GM19455 (cell line): ENCODE measurements around the gene ACVR1C.

Experiments used
- ATAC-seq: cut with Tn5 transposase; IDR thresholded peaks from one replicate; pipeline ENCODE4 v1.9.1; 2021; ENCODE audit not compliant: unreplicated experiment

Gene ACVR1C

DNA sequence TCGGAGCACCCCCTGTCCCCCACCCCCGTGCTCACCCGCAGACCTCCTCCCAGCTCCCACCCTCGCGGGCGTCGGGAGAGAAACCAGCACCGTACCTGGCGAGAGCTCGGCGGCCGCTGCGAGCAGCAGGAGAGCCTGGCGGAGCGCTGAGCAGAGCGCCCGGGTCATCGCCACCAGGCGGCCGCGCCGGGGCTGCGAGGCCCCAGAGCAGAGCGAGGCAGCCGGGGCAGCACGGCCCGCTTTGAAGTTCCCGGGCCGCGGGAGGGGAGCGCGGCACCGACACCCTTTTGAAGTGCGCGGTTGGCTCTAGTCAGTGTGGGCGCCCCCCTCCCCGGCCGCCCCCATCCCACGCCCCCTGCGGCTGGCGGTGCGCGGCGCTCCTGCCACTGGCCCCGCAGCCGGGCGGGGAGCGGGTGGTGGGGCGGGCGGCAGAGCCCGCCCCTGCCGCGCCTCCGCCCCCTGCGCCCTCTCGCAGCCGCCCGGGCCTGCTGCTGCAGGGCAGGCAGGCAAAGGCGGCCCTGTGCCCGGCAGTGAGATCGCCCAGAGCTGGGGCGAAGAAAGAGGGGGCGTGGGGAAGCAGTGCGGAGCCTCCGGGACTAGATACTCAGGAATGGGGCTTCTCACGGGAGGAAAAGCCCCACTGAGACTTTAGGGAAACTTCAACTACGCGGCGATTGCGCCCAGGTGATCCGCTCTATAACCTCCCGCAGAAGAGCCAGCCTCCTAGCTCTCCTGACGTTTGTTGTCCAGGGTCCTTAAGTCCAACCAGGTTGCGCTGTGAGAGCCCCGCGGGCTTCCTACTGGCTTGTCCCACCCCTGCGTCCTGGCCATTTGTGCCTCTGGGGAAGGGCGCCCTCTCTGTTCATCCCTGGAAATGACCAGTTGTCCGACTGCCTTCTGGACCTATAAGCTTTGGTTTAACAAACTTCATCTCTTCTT, at the start of gene ACVR1C:
Gene ACVR1C (minus strand): TSS at position 388 of the 939 bp plus-strand sequence. CDS start 220 bp downstream, at position 168.
- peak; percentile 88 for ATAC-seq

DNA sequence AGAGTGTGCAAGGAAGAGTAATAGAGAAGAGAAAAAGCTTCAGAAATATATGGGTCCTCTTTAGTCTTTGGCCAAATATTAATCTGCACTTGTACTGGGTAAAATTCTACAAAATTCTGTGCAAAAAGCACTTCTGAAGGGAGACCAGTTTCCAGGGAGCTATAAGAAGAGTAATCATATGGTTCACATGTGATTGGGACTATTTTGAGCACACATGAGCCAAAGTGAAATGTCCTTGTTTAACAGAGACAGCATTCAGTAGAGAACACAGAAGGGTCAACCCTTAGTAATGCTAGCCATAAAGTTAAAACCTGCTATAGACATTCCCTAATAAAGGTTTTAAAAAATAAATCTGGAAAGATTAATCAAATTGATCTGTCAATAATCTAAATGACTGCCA, 49.3 kb upstream of the ACVR1C start:
- ATAC-seq = no peak

DNA sequence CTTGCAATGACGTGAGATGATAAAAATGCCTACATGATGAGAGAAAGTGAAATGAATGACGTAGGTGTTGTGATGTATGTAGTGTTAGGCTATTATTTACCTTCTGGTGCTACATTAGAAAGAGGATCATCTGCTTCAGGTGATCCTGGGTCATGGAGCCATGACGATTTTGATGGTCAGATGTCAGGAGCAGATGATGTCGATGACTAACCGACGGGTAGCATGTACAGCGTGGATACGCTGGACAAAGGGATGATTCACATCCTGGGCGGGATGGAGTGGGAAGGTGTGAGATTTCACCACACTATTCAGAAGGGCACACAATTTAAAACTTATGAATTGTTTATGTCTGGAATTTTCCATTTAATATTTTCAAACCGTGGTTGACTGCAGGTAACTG, 43.5 kb upstream of the ACVR1C start:
- ATAC-seq = no peak

DNA sequence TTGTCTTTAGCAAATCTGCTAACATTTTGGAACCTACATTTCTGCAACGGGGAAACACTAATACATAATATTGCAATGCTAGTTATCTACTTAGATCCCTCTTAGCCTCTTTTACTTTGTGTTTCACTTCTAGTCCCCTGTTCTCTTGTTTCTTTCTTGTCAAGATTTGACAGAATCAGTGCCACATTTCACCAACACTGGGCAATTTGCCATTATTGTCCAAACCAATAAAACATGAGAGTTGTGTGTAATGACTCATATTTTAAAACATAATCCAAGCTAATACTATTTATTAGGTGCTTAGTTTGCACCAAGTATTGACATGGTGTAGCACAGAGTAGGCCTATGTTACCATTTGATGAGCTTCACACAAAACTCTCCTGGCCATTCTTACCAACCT, 33.7 kb upstream of the ACVR1C start:
- ATAC-seq = no peak

DNA sequence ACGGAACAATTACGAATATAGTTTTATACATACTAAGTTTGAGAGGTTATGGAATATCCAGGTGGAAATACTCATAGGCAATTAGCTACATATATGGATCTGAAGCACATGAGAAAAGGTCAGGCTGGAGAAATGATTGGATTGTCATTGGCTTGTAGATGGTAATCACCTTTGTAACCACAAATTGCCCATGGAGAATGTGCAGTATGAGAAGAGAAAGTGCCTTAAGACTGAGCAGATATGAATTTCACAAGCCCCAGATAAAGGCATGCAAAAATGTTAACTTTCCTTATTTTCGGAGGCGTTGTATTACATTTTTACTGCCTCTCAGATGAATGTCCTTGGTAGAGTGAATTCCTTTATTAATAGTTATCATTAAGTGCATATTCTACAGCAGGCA, 33.1 kb upstream of the ACVR1C start:
- no peak for ATAC-seq

DNA sequence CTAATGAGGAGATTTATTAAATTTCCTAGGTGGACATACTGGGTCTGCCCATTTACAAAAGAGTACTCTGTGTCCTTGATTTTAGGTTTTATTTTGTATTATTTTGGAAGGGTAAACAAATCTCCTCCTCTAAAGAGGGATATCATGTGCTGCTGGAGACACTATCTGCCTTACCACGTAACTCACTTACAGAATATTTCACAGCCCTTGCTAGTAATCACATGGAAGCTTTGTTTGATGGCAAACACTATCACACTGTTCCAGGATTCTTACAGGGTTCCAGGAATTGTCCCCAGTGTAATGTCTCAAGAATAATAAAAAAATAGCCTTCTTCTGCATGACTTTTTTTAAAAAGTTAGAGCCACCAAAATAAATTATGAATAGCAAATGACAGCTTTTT, 29.2 kb upstream of the ACVR1C start:
- ATAC-seq = no peak

DNA sequence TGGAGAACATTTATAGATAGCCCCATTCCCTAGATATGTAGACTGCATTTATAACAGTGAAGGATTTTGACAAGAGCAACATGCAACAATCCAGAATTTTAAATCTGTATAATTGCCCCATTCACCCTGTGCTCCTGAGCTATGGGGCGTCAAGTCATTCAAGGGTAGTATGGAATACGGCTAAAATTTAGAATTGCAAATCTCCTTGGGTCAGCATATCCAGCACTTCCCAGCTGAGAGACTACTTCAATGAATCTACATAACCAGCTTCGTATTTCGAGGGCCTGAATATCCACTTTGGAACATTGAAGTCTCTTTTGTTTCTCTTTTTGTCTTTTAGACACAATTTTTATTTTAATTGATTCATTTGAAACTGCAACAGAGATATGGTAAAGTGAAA, 28.4 kb upstream of the ACVR1C start:
- no peak for ATAC-seq

DNA sequence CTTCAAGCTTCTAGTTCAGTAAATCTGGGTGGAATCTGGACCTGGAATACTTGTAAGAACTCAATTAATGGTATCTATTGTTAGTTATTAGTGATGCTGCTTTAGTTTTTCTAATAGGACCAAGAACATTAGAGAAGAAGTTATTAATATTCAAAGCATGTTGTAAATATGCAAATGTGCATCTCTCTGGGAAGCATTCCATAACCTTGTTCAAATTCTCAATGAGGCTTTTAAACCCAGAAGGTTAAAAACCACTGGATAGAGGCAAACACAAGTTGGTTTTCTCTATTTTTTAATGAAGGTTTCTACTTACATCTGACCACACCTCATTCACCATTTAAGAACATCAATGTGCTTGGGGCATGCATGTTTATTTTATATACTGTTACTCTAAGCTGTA, 16.1 kb upstream of the ACVR1C start:
- no peak for ATAC-seq

DNA sequence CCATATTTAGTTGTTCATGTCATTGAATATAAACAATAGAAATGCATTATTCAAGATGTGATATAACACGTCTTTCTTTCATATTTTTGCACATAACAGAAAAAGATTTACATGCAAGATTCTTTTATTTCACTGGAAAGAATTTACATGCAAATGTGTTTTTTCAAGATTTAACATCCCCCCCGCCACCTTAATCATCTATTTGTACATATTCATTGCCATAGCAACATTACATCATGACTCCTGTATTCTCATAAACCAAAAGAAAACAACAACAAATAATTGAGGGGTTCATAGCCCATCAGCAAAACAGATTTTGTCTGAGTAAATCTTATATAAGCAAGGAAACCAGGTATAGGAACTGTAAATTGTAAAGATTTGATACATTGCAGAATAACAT, 3.2 kb upstream of the ACVR1C start:
- no peak for ATAC-seq

DNA sequence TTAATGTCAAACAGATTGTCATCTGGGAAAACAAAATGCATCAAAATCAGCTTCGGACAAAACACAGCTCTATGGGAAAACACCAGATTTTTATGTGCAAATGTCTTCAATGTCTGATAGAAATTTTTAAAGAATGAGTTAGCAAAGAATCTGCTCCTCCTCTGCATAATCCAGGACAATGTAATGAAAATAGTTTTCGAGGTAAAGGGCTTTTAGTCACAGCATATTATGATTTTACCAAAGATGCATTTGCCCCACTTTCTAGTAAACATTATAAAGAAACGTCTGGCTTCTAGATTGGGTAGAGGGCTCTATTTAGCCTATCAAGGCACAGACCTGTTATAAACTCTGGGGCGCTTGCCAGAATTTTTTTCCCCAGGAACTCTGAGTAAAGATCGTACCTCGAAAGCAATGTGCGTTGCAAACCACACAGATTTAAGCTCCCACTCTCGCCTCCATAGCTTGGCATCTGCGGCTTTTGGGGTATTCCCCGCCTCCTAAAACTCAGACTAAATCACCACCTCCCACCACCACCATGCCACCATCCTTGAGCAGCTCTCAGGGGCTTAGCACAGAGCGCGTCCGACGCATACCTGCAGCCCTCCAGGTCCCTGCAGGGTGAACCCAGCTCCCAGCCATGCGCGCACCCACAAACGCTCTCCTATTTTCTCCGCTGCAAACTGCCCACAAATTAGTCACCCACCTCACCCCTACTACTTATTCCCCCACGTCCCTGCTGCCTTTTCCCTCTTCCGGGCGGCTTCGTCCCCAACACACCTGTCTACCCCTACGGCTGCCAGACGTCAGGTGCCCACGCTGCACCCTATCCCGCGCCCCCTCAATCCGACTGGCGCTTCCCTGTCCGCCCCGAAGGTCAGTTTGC, 829 bp downstream of the ACVR1C start:
- ATAC-seq = peak; percentile 17

DNA sequence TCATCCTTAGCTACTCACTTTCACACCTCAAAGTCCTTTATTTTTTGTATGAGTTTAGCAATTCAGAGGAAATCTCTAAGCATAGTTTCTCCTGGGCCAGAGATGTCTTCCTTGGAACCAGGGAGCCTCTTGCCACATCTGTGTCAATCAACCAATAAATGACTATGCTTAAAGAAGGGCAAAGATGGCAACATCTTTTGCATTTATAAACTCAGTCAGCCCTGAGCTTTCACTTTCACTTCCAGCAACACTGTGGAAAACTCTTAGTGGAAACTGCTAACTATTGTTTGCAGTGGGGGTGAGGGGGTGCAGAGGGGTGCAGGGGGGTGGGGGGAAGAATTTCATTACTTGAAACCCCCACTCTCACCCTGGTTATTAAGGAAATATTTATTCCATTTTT, 3.4 kb downstream of the ACVR1C start:
- no peak for ATAC-seq

DNA sequence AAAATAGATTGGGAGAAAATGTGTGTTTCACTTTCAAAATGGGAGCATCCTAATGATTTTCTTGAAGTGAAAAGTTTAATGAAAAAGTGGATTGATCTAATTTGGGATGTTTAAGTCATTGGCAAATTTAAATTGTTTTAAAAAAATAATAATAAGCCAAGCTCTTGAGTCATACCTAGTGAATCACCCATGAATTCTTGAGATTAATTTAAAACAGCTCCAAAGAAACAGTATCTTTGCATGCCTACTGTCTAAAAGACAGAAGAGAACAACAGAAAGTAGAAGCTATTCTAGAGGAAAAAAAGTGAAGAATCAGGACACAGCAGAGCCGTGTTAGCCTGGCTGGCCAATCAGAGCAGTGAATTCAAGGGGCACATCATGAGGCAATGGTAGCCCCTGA, 7.7 kb downstream of the ACVR1C start:
- no peak for ATAC-seq

DNA sequence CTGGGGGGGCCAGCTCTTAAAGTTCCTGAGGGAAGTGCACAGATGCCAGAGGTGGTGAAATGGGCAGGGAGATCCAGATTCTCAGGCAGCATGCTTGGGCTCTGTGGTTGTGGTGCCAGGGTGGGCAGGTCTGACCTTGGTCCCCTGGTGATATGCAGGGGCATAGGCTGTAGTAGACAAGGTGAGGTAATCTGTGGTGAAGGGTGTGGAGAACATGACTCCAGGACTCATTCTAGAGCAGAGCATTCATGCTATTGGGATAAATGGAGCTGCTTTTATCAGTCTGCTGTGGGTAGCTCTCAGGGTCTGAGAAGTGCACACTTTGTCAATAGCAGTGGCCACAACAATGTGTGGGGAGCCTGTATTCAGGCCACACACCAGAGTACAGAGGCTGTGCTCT, 16.9 kb downstream of the ACVR1C start:
- ATAC-seq = no peak

DNA sequence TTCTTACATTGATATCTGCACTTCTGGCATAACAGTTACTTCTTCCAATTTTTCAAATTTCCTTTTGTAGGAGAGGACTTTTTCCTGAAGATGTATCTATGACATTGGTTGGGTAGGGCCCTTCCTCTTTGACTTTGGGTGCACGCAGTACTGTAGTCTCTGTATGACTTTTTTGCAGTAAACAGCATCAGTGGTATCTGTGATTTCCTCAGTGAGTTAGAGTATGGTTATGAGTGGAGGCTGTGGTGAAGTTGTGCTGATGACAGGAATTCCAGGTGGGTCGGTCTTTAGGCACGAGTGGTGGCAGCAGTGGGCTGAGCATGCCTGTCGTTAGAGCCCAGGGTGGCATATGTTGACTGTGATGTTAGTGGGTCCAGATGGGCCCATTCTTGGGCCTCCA, 17.6 kb downstream of the ACVR1C start:
- no peak for ATAC-seq

DNA sequence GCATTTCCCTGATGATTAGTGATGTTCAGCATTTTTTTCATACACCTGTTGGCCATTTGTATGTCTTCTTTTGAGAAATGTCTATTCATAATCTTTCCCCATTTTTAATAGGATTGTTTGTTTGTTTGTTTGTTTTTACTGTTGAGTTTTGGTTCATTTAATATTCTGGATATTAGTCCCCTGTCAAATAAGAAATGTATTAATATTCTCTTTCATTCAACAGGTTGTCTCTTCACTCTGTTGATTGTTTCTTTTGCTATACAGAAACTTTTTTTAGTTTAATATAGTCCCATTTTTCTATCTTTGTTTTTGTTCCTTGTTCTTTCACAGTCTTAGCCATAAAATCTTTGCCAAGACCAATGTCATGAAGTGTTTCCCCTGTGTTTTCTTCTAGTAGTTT, 22.1 kb downstream of the ACVR1C start:
- ATAC-seq = no peak

DNA sequence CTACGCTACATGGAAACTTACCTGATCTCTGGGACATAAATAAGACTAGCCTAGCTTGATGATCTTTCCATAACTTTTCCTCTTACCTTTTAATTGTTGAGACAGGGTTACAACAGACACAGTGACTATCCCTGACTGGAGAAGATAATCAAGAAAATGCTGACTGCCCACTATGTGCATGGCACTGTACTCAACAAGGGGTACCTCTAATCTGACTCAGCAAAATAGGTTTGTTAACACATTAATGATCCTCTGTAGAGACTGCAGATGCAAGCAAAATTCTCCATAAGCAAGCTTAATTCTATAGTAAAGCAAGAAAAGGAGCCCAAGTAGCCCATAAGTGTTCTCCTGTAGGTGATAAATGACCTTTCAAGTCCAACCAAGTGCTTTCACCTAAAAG, 25.5 kb downstream of the ACVR1C start:
- no peak for ATAC-seq

DNA sequence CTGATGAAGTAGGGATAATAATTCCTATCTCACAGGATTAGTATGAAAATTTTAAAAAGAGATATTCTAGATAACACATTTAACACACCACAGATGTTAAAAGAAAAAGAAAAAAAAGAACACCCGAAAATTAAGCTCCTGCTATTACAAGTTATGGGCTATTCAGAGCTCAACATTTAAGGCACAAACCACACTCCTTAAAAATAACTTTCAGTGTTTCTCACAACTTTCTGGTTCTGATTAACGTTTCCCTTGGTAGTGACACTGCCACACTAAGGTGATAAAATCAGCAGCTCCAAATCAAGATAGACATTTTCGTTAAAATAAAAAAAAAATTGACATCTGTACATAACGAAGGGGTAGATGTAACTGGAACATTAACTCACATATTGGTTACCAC, 26.9 kb downstream of the ACVR1C start:
- ATAC-seq = no peak

DNA sequence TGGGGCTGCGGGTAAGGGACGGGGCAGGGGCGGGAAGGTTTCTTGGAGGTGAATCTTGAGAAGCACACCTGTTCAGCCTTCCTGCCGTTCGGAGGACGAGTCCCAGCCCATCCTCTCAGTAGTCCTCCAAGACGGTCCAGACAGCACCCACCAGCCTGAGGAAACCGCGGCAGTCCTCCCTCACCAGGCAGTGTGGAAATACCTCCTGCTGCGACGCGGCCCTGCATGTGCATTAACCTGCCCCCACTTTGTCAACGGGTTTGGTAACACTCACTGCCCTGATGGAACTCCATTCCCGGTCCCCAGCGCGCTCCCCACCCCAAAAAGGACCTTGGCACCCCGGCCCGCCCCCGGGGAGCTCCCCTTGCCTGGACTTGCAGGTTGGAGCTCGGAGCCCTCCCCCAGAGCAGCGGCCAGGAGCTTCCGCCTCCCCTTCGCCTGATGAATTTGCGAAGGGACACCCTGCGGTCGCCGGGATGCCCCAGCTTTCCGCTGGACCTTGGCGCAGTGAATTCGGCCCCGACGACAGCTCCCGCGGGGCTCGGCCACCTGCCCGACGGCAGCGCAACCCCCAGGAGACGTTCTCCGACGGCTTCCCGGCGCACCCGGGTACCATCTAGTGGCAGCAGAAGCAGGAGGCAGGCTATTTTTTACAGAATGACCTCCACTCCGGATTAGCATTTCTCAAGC, 31.5 kb downstream of the ACVR1C start:
- peak; percentile 67 for ATAC-seq

DNA sequence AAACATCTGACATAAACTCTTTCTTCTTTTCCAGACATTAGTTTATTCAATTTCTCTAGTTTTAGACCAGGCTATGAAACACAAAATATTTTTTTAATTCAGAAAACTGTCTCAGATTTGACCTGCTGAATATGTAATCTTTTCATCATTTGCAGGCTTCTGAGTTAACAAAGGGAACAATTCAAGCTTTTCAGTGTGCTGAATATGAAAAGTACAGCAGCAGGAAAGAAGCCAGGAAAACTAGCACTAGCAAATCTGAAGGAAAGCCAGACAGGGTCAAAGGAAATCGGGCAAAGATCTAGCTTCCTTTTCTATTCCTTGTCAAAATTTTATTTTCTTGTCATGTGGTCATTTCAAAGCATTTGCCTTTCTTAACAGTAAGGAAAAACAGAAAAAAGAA, 35.3 kb downstream of the ACVR1C start:
- no peak for ATAC-seq

DNA sequence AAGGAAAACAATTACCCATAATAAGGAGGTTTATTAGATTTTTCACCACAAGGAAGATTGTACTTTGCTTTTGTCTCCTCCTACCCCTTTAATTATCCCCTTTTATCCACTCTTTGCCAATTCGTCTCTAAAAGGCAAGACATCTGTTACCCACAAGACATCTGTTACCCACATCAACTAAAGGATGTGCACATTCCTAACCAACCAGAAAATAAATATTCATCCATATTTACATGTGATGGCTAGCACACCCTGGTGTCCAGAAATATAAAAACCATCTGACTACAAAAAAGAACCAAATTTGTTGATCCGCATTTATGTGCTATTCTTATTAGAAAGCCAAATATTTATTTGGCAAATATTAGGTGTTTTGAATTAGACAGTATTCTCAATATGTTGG, 35.7 kb downstream of the ACVR1C start:
- ATAC-seq = no peak

DNA sequence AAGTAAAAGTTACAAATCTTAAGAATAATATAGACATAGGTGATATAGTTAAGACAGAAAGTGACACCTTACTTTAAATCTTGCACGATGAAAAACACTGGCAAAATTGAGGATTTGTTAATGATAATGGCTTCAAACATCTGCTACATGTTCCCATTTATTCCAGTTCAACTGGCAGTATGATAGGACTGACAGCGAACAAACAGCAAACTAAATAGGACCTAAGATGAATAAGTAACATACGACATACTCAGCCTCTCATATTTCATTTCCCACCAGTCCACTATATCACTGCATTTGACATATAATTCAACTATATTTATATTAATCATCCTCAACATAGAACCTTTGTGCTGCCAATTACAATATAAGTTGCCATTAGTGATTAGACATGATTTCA, 36.3 kb downstream of the ACVR1C start:
- ATAC-seq = no peak
